ENCODE measurements around the gene MCMBP. TPM values are rescaled to one million over a fixed set of nuclear protein-coding genes. Genes with fewer than 3 reads are reported as not detected.
"Not testable (repeated sequence)": the region's sequence is repeated elsewhere in the genome, so short reads cannot be mapped to it uniquely, and the experiment has no call there.

MCMBP gene
- total RNA-seq, 1 experiment from 2014 or later: 95.3 TPM

GRCh38 chr10:119801176-119801575 is 71.5 kb downstream of the MCMBP start:
- no peak for DNase-seq
- peaks cover 3% of the 10 kb centered on the region; the same call in 1 of the 2 replicates for H3K4me1 ChIP-seq
- no peaks in the 10 kb centered on the region for H3K9me3 ChIP-seq (replicated peaks)
- no peaks in the 10 kb centered on the region for H3K27me3 ChIP-seq
- H3K4me3 ChIP-seq: no peak overlapping the region
- H3K36me3 ChIP-seq: peaks cover 2% of the 10 kb centered on the region; the same call in 1 of the 2 replicates
- no peak overlapping the region for H3K27ac ChIP-seq

GRCh38 chr10:119796039-119796438 is 76.6 kb downstream of the MCMBP start:
- no peaks in the 10 kb centered on the region for H3K4me1 ChIP-seq
- no peak for DNase-seq
- H3K36me3 ChIP-seq: 0 out of 2 replicates have a peak, but pooled peaks cover 2% of the 10 kb centered on the region
- no peaks in the 10 kb centered on the region for H3K9me3 ChIP-seq (replicated peaks)
- H3K27ac ChIP-seq: no peak overlapping the region
- H3K27me3 ChIP-seq: no peaks in the 10 kb centered on the region
- no peak overlapping the region for H3K4me3 ChIP-seq

DNA sequence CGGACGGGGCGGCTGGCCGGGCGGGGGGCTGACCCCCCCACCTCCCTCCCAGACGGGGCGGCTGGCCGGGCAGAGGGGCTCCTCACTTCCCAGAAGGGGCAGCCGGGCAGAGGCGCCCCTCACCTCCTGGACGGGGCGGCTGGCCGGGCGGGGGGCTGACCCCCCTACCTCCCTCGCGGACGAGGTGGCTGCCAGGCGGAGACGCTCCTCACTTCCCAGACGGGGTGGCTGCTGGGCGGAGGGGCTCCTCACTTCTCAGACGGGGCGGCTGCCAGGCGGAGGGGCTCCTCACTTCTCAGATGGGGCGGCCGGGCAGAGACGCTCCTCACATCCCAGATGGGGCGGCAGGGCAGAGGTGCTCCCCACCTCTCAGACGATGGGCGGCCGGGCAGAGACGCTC is 77.5 kb downstream of the MCMBP start:
- not testable (repeated sequence) for H3K36me3 ChIP-seq; H3K27ac ChIP-seq; H3K4me3 ChIP-seq; H3K27me3 ChIP-seq; H3K4me1 ChIP-seq; DNase-seq; H3K9me3 ChIP-seq (replicated peaks)

- no peaks in the 10 kb centered on the region for H3K27me3 ChIP-seq
- H3K36me3 ChIP-seq: no peaks in the 10 kb centered on the region
- peaks cover 43% of the 10 kb centered on the region for H3K4me1 ChIP-seq
- peak overlapping the region; percentile 33; the same call in 1 of the 2 replicates for H3K27ac ChIP-seq
- DNase-seq: peak; percentile 74 to 80
- no peaks in the 10 kb centered on the region for H3K9me3 ChIP-seq (replicated peaks)
- peak overlapping the region; percentile 6; the same call in 1 of the 2 replicates for H3K4me3 ChIP-seq
These were observed 86.4 kb downstream of the MCMBP start for GRCh38 chr10:119786117-119786769.

DNA sequence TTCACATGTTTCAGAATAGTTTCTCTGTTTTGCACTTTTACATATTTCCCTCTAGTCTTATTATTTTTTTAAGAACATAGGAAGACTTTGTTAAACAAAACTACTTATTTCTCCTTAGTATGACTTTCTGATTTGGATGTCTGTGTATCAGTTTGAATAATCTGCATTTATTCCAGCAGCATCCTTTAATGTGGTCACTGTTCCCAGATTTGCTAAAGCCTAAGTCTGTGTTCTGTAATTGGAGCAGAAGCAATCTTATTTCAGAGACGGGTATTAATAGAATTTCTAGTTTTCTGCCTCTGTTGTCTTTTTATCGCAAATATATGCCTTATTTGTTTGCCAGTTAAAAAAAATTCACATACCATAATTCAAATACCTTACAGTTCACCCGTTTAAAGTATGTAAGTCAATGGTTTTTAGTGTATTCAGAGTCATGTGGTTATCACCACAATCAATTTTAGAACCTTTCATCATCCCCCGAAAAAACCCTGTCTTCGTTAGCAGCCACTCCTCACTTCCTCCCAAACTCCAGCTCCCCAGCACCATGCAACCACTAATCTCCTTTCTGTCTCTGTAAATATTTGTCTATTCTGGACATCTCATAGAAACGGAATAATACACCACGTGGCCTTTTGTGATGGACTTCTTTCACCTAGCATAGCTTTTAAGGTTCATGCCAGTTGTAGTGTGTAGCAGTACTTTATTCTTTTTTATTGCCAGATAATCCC is 88.1 kb downstream of the MCMBP start:
- Histone ChIP-seq H3K36me3 (no peaks in the 10 kb centered on the region), H3K4me3 (peak overlapping the region; percentile 15), H3K9me3 (replicated peaks) (no peaks in the 10 kb centered on the region), H3K4me1 (peaks cover 43% of the 10 kb centered on the region), H3K27ac (peak overlapping the region; percentile 48), H3K27me3 (no peaks in the 10 kb centered on the region)
- peak; percentile 39 to 57 for DNase-seq

DNA sequence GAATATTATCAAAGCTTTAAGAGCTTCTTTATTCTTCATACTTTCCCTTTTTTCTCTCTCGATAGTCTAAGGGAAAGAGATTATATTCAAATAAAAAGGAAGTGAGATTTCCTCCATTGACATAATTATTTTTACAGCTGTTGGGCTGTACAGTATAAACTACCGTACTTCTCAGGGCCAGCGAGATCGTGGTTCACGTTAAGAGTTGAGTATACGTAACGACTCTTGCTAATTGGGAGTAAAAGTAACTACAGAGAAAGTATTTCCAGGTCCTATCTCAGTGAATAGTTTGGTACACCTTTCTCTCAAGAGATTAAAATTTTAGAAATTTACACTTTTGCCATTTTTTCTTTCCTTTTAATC is 89.0 kb downstream of the MCMBP start:
- Histone ChIP-seq H3K4me3 (no peak overlapping the region), H3K27me3 (no peaks in the 10 kb centered on the region), H3K9me3 (replicated peaks) (no peaks in the 10 kb centered on the region), H3K27ac (peak overlapping the region; percentile 48; the same call in 1 of the 2 replicates), H3K4me1 (peaks cover 43% of the 10 kb centered on the region), H3K36me3 (no peaks in the 10 kb centered on the region)
- DNase-seq: peak in 1 of 2 experiments; percentile 38

GRCh38 chr10:119782981-119783664 is 89.5 kb downstream of the MCMBP start:
- Histone ChIP-seq H3K4me1 (peaks cover 43% of the 10 kb centered on the region), H3K27me3 (no peaks in the 10 kb centered on the region), H3K9me3 (replicated peaks) (no peaks in the 10 kb centered on the region), H3K4me3 (no peak overlapping the region), H3K27ac (peak overlapping the region; percentile 48; the same call in 1 of the 2 replicates), H3K36me3 (no peaks in the 10 kb centered on the region)
- no peak for DNase-seq

GRCh38 chr10:119781498-119781897 is 91.1 kb downstream of the MCMBP start:
- H3K4me1 ChIP-seq: peaks cover 38% of the 10 kb centered on the region

GRCh38 chr10:119780879-119781480 is 91.7 kb downstream of the MCMBP start:
- no peaks in the 10 kb centered on the region for H3K9me3 ChIP-seq (replicated peaks)
- DNase-seq: no peak

More at GRCh38 chr10:119781498-119781897, 91.1 kb downstream of the MCMBP start:
- no peaks in the 10 kb centered on the region for H3K27me3 ChIP-seq
- DNase-seq: peak in 1 of 2 experiments; percentile 51
- H3K36me3 ChIP-seq: no peaks in the 10 kb centered on the region
- H3K9me3 ChIP-seq (replicated peaks): no peaks in the 10 kb centered on the region
- H3K27ac ChIP-seq: no peak overlapping the region
- H3K4me3 ChIP-seq: no peak overlapping the region

More at GRCh38 chr10:119780879-119781480, 91.7 kb downstream of the MCMBP start:
- Histone ChIP-seq H3K36me3 (no peaks in the 10 kb centered on the region), H3K4me3 (no peak overlapping the region), H3K27me3 (no peaks in the 10 kb centered on the region), H3K4me1 (peaks cover 35% of the 10 kb centered on the region), H3K27ac (no peak overlapping the region)

Other genes starting within 250 kb of the MCMBP start
- 12.5 and 13.4 TPM in 2 replicates for gene BAG3, start 221.5 kb downstream of the MCMBP start, total RNA-seq (2014; rRNA removed; shearing (Covaris generic))
- gene INPP5F, start 146.8 kb downstream of the MCMBP start, total RNA-seq (2014; rRNA removed; shearing (Covaris generic)): 11.5 and 13.8 TPM in 2 replicates
- gene SEC23IP, start 19.9 kb upstream of the MCMBP start, total RNA-seq (2014; rRNA removed; shearing (Covaris generic)): 46.7 and 55.5 TPM in 2 replicates